ENCODE measurements around the gene H6PD.

H6PD gene

GRCh38 chr1:9292361-9293240 is 58.0 kb downstream of the H6PD start, which contains the start of gene SPSB1:
Gene SPSB1, plus strand, starts transcription at chr1:9292894. Its CDS starts 62,998 bp downstream, at chr1:9355892.
- FAIRE-seq (no peak), DNase-seq (ENCODE audit: insufficient read length, low spot score) (no peak)
- TF ChIP-seq CTCF (IDR thresholded peaks at IDR 0.05; ENCODE audit: insufficient read depth, missing control alignments): no peak

- TF ChIP-seq CTCF (IDR thresholded peaks at IDR 0.05; ENCODE audit: insufficient read depth, missing control alignments): no peak
- FAIRE-seq (no peak), DNase-seq (ENCODE audit: insufficient read length, low spot score) (no peak)
These were observed 58.6 kb downstream of the H6PD start for GRCh38 chr1:9293241-9293532.

GRCh38 chr1:9293533-9294404 is 59.2 kb downstream of the H6PD start:
- DNase-seq (ENCODE audit: insufficient read length, low spot score) (no peak), FAIRE-seq (no peak)
- no peak for TF ChIP-seq CTCF (IDR thresholded peaks at IDR 0.05; ENCODE audit: insufficient read depth, missing control alignments)

GRCh38 chr1:9294405-9294773 is 59.8 kb downstream of the H6PD start:
- FAIRE-seq: no peak
- DNase-seq (ENCODE audit: insufficient read length, low spot score): no peak
- TF ChIP-seq CTCF (IDR thresholded peaks at IDR 0.05; ENCODE audit: insufficient read depth, missing control alignments): no peak

- no peak for TF ChIP-seq CTCF (IDR thresholded peaks at IDR 0.05; ENCODE audit: insufficient read depth, missing control alignments)
- FAIRE-seq: no peak
- no peak for DNase-seq (ENCODE audit: insufficient read length, low spot score)
These were observed 60.5 kb downstream of the H6PD start for GRCh38 chr1:9294910-9295636.

- no peak for FAIRE-seq
These were observed 61.3 kb downstream of the H6PD start for GRCh38 chr1:9295884-9296283.

More at GRCh38 chr1:9295884-9296283, 61.3 kb downstream of the H6PD start:
- no peak for DNase-seq (ENCODE audit: insufficient read length, low spot score)
- TF ChIP-seq CTCF (IDR thresholded peaks at IDR 0.05; ENCODE audit: insufficient read depth, missing control alignments): no peak

All from D721Med (cell line).